ENCODE data around the gene CCSER1.
"Not testable (repeated sequence)": the region's sequence is repeated elsewhere in the genome, so short reads cannot be mapped to it uniquely, and the experiment has no call there.

The CCSER1 gene

DNA sequence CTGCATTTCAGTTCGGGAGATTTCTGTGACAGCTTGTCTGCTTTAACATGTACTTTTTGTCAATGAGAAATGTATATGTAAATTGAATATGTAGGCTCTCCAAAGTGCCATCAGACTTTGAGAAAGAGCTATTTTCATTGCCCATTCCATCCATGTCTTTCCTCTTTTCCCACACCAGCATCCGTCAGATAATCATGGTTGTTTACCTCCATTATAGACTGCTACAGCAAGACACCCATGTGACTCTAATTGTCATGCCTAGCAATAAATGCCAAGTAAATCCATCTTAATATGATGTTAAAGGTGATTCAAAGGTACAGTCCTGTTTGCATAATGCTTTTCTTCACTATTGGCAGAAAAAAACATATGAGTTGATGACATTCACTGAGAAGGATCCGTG, 1157.3 kb downstream of the CCSER1 start:
- no peak for DNase-seq (ENCODE audit: low spot score)

DNA sequence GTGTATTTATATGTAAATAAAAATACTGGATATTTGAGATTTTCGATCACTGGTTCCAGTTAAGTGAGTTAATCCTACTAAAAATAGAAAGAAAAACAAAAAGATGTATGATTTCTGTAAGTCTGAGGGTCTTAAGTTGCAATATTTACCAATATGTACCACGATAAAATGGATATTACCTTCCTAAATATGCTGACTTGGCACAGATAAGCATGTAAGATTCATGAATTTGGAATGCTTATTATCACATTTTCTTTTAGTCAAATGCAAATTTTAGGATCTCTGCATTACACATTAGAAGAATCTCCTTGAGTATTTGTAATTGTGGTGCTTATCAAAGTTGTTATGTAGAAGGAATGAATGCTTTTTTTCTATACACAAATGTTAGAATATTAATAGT, 1158.3 kb downstream of the CCSER1 start:
- DNase-seq (ENCODE audit: low spot score): no peak

- DNase-seq (ENCODE audit: low spot score): no peak
These were observed 1161.6 kb downstream of the CCSER1 start for GRCh38 chr4:91288702-91289311.

GRCh38 chr4:91298156-91298700, 1171.0 kb downstream of the CCSER1 start:
- DNase-seq (ENCODE audit: low spot score): no peak

- DNase-seq (ENCODE audit: low spot score): no peak
These were observed 1171.6 kb downstream of the CCSER1 start for GRCh38 chr4:91298824-91299223.

DNA sequence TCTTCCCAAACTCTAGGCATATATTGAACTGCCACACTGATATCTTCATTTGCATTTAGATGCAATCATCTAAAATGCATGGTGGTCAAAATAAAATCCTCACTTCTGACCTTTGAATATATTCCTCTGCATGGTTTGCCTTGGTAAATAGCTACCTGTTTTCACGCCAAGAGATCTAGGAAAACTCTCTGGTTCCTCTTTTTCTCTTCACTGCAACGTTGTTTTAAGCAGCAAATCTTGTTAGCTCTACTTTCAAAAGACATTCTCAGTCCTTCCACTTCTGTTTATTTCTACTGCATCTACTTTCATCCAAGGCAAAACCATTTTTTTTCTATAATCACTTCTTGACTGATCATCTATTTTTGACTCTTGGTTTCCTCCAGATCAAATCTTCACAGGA, 1174.9 kb downstream of the CCSER1 start:
- DNase-seq (ENCODE audit: low spot score): no peak

DNA sequence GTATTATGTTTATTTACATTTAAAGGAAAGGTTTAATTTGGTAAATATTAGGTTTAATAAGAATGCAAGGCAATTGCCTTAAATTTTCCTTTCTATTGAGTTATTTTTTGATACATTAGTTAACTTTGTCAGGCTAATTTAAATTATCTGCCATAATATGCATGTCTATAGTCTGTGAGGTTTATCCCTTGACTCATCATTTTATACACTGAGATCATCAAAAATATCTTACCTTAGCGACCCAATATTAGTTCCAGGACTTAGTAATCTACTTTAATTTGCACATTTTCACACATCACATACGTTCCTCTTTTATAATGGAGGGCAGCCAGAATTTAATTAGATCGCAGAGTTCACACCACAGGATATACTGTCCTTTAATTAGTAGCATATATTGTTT, 1177.1 kb downstream of the CCSER1 start:
- DNase-seq (ENCODE audit: low spot score): no peak

DNA sequence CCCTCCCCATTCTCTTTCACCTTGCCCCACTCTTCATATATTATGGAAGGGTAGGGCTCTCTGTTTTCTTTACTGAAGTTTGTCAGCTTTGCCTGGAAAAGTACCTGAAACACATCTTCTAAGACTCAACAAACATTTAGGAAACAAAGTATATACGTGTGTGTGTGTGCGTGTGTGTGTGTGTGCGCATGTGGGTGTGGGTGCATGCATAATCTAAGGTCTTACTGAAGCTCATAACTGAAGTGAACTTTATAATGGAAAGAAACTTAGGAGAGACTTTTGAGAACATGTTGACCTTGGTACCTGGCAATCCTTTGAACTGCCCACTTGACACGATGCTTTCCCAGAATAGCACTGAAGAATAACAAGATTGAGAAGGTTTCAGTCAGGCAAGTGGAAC, 1190.2 kb downstream of the CCSER1 start:
- no peak for DNase-seq (ENCODE audit: low spot score)

DNA sequence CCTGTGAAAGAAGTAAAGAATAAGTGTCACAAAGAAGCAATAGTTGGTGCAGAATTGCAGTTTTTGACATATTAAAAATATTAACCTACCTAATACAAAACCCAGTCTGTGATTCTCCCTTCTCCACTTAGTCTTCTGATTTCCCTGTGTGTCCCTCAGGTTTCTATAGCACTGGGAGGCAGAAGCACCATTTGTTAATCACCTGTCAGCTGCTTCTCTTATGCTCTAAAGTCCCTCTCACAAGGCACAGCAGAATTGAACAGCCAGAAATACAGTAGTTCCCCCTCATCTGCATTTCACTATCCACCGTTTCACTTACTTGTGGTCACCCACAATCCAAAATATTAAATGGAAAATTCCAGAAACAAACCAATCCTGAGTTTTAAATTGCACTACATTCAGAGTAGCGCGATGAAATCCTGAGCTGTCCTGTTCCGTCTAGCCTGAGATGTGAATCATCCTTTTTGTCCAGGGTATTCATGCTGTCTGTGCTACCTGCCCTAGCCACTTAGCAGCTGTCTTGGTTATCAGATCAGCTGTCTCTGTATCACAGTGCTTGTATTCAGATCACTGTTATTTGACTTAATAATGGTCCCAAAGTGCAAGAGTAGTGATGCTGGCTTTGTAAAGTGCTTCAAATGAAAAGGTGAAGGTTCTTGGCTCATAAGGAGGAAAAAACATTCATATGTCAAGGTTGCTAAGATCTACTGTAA, 1192.5 kb downstream of the CCSER1 start:
- no peak for DNase-seq (ENCODE audit: low spot score)

DNA sequence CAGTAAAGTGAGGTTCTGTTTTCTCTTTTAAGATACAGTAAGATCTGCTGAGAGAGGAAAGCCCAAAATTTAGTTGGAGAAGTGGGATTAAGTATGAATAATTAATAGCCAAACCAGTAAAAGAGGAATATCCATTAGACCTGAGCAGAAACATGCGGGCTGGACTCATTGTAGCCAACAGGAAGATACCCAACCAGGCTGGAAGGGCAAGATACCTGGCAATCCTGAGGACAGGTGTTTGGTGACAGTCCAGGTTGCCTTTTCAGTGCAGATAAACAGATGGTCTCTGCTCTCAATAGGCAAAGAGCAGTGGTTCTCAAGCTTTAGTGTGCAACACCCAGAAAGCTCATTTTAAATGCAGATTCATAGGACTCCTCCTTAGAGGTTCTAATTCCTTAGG, 1195.8 kb downstream of the CCSER1 start:
- DNase-seq (ENCODE audit: low spot score): no peak

- no peak for DNase-seq (ENCODE audit: low spot score)
These were observed 1198.3 kb downstream of the CCSER1 start for GRCh38 chr4:91325495-91325894.

GRCh38 chr4:91326167-91326566, 1199.0 kb downstream of the CCSER1 start:
- DNase-seq (ENCODE audit: low spot score): not testable (repeated sequence)

GRCh38 chr4:91330555-91331137, 1203.5 kb downstream of the CCSER1 start:
- no peak for DNase-seq (ENCODE audit: low spot score)

DNA sequence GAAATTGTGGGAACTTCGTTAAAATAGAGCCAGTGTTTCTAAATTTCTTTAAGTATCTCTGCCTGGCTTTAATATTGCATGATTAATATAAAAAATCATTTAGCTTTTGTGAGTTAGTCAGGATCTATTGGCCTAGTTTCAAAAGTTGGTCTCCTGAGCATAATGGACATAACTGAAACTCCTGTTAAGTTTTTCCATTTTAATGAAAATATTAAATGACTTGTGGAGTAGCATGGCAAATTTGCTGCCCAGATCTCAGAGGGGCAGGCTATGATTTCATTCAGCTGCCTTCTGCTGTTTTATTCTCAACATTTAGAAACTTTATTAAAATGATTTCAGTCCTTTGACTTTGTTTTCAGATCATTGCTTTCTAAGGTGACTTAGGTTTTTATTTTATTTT, 1213.6 kb downstream of the CCSER1 start:
- no peak for DNase-seq (ENCODE audit: low spot score)

- DNase-seq (ENCODE audit: low spot score): no peak
These were observed 1218.4 kb downstream of the CCSER1 start for GRCh38 chr4:91345632-91346031.

DNA sequence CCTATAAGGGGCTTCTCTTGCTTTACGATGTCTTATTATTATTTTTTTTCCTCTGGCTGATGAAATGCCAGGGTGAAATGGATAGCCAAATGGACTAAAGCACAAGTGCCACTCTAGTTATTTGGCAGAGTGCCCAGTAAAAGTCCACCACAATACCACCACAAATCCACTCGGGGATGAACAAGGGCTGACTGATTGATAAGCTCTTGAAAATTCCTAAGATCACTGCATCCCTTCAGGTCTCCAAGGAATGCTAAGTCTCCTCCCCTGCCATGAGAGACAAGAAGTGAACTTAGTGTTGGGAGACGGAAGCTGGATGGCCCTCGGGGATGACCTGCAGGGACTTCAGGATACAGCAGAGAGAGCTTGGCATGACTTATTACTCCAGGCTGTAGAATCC, 1229.3 kb downstream of the CCSER1 start:
- not testable (repeated sequence) for DNase-seq (ENCODE audit: low spot score)

- DNase-seq (ENCODE audit: low spot score): not testable (repeated sequence)
These were observed 1230.8 kb downstream of the CCSER1 start for GRCh38 chr4:91358016-91358415.

DNA sequence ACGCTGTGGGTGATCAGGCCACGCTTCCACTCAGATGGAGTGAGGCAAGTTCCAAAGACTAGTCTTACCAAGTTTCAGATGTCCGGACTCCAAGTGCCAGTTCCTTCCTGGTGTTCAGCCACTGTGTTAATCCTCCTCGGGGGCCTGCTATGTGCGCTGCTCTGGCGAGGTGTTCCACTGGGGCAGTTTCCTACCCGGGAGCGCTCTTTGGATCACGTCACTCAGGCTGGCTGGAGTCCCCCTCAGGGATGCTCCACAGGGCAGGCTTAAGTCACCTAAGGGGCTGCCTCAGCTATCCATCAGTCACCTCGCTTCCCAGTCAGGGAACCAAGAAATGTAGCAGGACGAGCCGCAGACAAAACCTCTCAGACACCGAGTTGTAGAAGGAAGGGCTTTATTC, 1231.4 kb downstream of the CCSER1 start:
- not testable (repeated sequence) for DNase-seq (ENCODE audit: low spot score)

DNA sequence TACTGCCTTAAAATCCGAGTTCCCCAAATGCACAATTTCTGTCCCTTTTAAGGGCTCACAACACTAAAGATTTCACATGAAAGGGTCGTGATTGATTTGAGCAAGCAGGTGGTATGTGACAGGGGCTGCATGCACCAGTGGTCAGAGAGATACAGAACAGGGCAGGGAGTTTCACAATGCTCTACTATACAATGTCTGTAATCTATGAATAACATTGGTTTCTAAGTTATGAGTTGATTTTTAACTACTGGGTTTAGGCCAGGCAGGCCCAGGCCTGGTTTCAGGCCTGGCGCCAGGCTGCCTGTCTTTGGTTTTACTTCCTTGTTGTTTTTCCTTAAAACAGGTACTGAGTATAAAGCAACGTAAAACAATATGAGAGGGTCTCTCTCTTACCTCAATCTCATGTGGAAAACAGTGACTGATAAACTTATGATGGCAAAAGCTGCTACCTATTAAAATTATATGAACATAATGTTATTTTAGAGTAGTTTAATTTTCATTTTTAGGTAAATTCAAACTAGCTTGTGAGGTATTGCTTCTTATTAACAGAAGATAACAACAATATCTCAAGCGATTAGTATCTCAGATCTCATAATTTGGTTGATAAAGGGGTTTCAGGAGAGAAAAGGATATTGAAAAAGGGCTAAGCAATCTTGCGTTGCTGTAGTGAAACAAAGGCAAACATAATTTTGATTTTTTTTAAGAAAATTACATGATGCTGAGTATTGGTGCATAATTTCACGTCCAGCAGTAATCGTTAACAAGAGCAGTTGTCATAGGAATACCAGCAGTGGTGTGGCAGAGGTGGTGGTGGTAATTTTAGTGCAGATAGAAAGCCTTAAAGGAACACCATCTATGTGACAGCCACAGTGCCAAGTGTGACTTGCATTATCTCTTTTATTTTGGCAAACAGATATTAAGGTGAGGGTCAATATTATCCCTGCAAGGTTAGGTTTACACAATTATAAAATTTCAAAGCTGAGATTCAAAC, 1232.1 kb downstream of the CCSER1 start:
- DNase-seq (ENCODE audit: low spot score): no peak

DNA sequence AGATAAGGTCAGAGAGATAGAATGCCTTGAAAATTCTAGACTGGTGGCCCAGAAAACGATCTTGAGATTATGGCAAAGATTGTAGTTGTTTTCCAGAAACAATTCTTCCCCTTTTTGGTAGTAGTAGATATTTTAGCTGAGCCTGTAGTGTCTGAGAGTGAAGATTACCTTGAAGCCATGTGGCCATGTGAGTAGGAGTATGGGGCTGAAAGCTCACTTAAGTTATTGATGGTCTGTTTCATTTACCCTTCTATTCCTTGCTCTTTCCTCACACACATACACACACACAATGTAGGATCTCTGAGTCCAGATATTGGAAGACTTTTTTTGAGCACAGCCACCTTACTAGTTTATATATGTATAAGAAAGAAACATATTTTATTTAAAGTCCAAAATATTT, 1234.9 kb downstream of the CCSER1 start:
- DNase-seq (ENCODE audit: low spot score): no peak

DNA sequence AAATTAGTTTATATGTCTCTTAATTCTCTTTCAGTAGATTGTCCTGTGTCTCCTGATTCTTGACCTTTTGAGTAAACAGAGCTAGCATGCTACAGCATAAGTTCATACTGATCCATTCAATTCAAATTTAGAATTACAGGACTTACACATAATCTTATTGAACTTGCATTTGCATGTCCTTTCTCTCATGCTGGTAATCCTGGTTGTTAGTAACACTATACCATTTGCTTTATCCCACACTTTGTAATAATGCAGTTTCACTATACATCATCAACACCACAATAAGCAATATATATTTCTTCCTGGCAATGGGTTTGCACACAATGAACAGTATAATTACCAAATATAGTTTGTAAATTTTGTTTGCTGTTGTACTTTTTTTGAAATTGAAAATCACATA, 1239.4 kb downstream of the CCSER1 start:
- no peak for DNase-seq (ENCODE audit: low spot score)

GRCh38 chr4:91369116-91369515, 1241.9 kb downstream of the CCSER1 start:
- DNase-seq (ENCODE audit: low spot score): no peak
